Coronary artery (tissue), 2 donors: ENCODE data around the gene PRTFDC1.

Experiments used
- DNase-seq: peaks from one replicate; pipeline ENCODE4 v3.0.0-alpha.2; 2017; ENCODE audit warnings: low spot score
- H3K27ac ChIP-seq, 2 donors: fragments of 200-600 bp; sonication (generic); one replicate each; pipeline ENCODE4 v1.5.1; 2016 to 2019
- H3K4me3 ChIP-seq: fragments of 200-600 bp; sonication (generic); 2 replicates; pipeline ENCODE4 v1.5.1; 2016; ENCODE audit warnings: mild to moderate bottlenecking, moderate library complexity
- TF ChIP-seq, protein P1 (sequence below): fragments of 200-600 bp; sonication (generic); IDR thresholded peaks from one replicate; pipeline ENCODE4 v1.5.1; 2019; ENCODE audit warnings: antibody characterized with exemption

PRTFDC1 gene

DNA sequence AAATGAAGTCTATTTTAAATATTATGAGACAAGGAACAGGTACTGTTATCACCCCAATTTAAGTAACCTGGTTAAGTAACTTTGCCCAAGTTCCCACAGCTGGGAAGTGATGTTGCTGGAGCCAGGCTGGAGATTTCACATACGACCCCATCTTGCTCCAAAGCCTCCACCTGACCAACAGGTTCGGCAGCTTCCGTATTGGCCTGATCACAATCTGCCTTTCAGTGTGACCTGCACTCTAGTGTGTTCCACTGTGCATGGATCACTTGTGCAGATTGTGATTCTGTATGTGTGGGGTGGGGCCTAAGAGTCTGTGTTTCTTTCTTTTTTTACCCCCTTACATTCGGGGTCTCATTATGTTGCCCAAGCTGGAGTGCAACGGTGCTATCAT lies 66.1 kb downstream of the PRTFDC1 start:
- Histone ChIP-seq H3K4me3 (no peak overlapping the region), H3K27ac (no peak overlapping the region)
- TF ChIP-seq, protein P1, sequence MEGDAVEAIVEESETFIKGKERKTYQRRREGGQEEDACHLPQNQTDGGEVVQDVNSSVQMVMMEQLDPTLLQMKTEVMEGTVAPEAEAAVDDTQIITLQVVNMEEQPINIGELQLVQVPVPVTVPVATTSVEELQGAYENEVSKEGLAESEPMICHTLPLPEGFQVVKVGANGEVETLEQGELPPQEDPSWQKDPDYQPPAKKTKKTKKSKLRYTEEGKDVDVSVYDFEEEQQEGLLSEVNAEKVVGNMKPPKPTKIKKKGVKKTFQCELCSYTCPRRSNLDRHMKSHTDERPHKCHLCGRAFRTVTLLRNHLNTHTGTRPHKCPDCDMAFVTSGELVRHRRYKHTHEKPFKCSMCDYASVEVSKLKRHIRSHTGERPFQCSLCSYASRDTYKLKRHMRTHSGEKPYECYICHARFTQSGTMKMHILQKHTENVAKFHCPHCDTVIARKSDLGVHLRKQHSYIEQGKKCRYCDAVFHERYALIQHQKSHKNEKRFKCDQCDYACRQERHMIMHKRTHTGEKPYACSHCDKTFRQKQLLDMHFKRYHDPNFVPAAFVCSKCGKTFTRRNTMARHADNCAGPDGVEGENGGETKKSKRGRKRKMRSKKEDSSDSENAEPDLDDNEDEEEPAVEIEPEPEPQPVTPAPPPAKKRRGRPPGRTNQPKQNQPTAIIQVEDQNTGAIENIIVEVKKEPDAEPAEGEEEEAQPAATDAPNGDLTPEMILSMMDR = no peak
- no peak for DNase-seq

DNA sequence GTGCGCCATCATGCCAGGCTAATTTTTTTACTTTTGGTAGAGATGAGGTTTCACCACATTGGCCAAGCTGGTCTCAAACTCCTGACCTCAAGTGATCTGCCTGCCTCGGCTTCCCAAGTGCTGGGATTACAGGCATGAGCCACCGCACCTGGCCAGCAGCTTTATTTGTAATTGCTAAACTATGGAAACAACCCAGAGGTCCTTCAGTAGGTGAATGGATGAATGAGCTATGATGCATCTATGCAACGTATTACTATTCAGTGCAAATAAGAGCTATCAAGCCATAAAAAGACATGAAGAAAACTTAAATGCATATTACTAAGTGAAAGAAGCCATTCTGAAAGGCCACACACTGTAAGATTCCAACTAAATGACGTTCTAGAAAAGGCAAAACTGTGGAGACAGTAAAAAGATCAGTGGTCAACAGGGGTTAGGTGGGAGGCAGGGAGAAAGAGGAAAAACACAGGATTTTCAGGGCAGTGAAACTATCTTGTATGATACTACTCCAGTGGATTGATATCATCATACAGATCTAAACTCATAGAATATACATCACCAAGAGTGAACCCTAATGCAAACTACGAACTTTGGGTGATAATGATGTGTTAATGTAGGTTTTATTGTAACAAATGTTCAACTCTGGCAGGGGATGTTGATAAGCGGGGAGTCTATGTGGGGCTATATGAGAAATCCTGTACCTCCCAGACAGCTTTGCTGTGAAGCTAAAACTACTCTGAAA lies 66.7 kb downstream of the PRTFDC1 start:
- TF ChIP-seq, protein P1 = no peak
- Histone ChIP-seq H3K4me3 (no peak overlapping the region), H3K27ac (no peak overlapping the region)
- DNase-seq = no peak

DNA sequence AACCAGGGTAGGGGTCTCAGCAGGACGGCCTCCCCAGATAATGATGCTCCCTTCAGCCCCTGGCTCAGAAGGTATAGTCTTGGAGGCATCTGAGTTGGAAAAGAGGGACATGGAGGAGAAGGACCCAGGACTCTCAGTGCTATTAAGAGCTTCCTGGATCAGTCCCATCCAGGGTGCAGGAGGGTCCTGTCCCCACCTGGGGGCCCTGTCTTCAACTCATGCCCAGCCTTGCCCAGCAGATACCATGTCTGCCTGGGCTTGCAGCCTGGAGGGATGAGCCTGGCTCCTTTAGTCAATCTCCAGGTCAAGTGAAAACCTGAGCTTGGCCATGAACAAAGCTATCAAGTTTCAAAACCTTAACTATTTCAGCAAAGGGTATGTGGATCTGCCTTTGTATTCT lies 67.6 kb downstream of the PRTFDC1 start:
- Histone ChIP-seq H3K27ac (no peak overlapping the region), H3K4me3 (no peak overlapping the region)
- TF ChIP-seq, protein P1 = no peak
- DNase-seq = no peak

DNA sequence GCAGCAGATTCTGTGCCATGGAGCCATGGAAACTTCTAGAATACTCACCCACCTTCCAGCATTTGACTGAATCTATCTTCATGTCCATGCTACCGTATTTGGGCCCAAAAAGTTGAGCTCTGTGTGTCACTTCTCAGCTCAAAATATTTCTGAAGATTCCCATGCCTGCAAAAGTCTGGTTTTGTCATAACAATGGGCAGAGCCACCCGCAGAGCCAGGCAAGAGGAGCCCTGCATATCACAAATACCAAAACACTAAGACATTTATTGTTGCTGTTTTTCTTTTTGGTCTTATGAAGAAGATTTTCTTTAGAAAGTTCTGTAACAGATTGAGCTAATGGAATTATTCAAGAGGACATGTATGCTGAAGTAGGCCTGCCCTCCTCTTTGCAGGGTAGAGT lies 68.1 kb downstream of the PRTFDC1 start:
- TF ChIP-seq, protein P1 = no peak
- DNase-seq = no peak
- no peak overlapping the region for H3K27ac ChIP-seq
- H3K4me3 ChIP-seq = no peak overlapping the region

DNA sequence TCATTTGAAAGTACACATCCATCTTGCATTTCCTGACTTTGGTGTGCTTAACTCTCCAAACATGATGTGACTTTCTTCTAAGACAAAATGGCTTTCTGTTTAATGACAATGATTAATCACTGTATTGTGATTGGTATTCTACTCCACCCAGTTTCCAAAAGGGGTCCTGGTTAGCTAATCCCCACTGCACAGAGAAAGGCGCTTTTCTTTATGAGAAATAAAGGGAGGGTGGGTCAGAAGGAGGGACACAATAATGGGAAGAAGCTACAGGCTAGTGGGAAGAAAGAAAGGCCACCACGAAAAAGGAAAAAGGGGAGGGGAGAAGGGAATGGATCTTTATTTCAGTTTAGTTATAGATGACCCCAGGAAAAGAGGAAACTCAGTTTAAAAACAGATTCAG lies 69.2 kb downstream of the PRTFDC1 start:
- H3K27ac ChIP-seq = no peak overlapping the region

DNA sequence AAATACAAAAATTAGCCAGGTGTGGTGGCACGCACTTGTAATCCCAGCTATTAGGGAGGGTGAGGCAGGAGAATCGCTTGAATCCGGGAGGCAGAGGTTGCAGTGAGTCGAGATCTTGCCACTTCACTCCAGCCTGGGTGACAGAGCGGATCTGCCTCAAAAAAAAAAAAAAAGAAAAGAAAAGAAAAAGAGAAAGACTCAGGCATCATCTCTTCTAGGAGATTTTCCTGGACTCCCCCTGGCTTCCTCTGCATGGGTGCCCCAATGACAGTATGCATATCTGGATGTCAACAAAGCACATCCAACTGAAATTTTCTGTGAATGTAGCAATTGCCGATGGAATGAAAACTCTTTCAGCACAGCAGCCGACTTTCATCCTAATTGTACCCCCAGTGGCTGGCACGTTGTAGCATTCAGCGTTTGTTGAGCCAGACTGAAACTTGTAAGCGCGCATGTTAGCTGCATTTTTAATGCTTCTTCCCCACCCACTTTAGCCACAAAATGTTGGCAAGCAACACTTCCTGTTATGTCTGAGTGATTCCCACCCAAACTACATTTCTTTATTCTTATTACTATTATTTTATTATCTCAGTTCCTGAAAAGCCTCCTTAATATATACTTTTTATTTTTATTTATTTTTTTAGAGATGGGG lies 70.2 kb downstream of the PRTFDC1 start:
- TF ChIP-seq, protein P1 = no peak
- DNase-seq = no peak
- Histone ChIP-seq H3K27ac (no peak overlapping the region), H3K4me3 (no peak overlapping the region)

More for the DNA sequence above, 69.2 kb downstream of the PRTFDC1 start:
- TF ChIP-seq, protein P1 = no peak
- H3K4me3 ChIP-seq = no peak overlapping the region
- DNase-seq = no peak

DNA sequence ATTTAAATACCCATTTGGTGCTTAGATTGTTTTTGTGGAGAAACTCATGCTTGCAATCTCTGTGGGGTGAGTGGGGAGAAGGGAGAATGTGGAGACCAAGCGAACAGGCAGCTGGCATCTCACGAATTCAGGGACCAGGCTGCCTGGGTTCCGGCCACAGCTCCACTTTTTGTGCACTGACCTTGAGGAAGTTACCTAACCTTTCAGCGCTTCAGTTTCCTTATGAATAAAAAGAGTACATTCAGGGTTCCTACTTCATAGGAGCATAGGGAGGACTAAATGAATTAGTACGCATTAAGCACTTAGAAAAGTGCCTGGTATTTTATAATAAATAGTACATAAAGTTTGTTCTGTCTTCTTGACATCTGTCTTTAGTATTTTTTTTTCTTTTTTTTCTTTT lies 72.5 kb downstream of the PRTFDC1 start:
- TF ChIP-seq, protein P1 = no peak
- H3K27ac ChIP-seq = no peak overlapping the region
- DNase-seq = no peak

More for the DNA sequence above, 72.5 kb downstream of the PRTFDC1 start:
- no peak overlapping the region for H3K4me3 ChIP-seq
